Nephron progenitor cell (in vitro differentiated cells): ENCODE data around the gene TLCD5.

ENCODE experiments used
- DNase-seq: peaks from one replicate; pipeline ENCODE4 v3.0.0; 2021
- H3K27ac Mint-ChIP-seq: 2 replicates; pipeline ENCODE4 v1.8.0; 2021; ENCODE audit warnings: mild to moderate bottlenecking, moderate library complexity, mixed read lengths
- H3K27me3 Mint-ChIP-seq: 2 replicates; pipeline ENCODE4 v1.8.0; 2021; ENCODE audit warnings: mild to moderate bottlenecking, low read depth, mixed read lengths; ENCODE audit not compliant: poor library complexity
- H3K36me3 Mint-ChIP-seq: 2 replicates; pipeline ENCODE4 v1.8.0; 2021; ENCODE audit warnings: low read depth, mixed read lengths
- H3K4me1 Mint-ChIP-seq: 2 replicates; pipeline ENCODE4 v1.8.0; 2021; ENCODE audit warnings: mixed read lengths
- H3K4me3 Mint-ChIP-seq: 2 replicates; pipeline ENCODE4 v1.8.0; 2021; ENCODE audit warnings: mild to moderate bottlenecking, moderate library complexity, mixed read lengths
- H3K9me3 Mint-ChIP-seq: 2 replicates; pipeline ENCODE4 v1.8.0; 2021; ENCODE audit warnings: mild to moderate bottlenecking, moderate library complexity, mixed read lengths
- TF ChIP-seq, protein P1 (sequence below): fragments of 200-600 bp; sonication (generic); IDR thresholded peaks from 2 replicates; pipeline ENCODE4 v1.5.0; 2021; ENCODE audit warnings: antibody characterized with exemption

The TLCD5 gene

DNA sequence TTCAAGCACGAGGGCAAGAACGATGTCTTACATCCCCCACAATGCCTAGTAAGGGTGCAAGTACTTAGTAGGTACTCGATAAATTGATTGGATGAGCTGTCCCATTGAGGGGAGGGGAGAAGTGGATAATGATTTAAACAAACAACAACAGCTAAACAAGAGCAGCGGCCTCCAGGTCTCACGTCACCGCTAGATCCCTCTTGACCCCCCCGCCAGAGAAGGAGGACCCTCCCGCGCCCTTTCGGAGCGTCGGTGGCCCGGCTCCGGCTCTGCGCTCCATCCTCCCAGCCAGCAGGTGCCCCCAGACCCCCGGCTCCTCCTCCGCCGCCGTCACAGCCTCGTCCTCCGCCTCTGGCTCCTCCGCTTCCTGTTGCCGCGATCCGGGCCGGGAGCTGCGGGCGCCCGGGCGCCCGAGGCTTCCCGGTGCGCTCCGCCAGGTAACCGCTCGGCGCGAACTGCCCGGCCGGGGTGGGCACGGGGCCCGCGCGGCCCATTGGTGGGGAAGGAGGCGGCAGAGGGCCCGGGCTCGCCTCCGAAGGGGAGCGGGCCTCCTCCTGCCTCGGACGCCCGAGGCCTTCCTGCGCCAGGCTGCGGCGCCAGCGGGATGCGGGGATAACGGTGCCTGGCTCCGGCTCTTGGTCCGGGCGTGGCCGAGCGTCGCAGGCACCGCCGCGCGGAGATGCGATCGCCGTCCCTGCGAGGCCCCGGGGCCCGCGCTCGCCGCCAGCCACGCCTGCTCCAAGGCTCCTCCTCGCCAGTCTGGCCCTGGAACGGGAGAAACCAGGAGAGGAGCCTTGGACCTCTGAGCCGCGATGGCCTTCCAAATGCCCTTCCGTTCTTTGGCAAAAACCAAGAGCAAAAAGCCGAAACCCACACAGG is at the start of gene TLCD5:
TLCD5 (plus strand) TSS at position 368 of the 879 bp plus-strand sequence. CDS start 2,143 bp downstream, outside the sequence.
- peak; percentile 84 for DNase-seq
- TF ChIP-seq, protein P1, sequence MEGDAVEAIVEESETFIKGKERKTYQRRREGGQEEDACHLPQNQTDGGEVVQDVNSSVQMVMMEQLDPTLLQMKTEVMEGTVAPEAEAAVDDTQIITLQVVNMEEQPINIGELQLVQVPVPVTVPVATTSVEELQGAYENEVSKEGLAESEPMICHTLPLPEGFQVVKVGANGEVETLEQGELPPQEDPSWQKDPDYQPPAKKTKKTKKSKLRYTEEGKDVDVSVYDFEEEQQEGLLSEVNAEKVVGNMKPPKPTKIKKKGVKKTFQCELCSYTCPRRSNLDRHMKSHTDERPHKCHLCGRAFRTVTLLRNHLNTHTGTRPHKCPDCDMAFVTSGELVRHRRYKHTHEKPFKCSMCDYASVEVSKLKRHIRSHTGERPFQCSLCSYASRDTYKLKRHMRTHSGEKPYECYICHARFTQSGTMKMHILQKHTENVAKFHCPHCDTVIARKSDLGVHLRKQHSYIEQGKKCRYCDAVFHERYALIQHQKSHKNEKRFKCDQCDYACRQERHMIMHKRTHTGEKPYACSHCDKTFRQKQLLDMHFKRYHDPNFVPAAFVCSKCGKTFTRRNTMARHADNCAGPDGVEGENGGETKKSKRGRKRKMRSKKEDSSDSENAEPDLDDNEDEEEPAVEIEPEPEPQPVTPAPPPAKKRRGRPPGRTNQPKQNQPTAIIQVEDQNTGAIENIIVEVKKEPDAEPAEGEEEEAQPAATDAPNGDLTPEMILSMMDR = no peak
- H3K4me3 Mint-ChIP-seq = peak within 1 kb of the TSS; percentile 84
- peaks cover 29% of the 10 kb centered on the region for H3K4me1 Mint-ChIP-seq
- H3K27me3 Mint-ChIP-seq = peaks cover 27% of the 10 kb centered on the region
- H3K27ac Mint-ChIP-seq = peak within 1 kb of the TSS; percentile 17
- H3K9me3 Mint-ChIP-seq = no peaks in the 10 kb centered on the region
- peaks cover 19% of the 10 kb centered on the region for H3K36me3 Mint-ChIP-seq

DNA sequence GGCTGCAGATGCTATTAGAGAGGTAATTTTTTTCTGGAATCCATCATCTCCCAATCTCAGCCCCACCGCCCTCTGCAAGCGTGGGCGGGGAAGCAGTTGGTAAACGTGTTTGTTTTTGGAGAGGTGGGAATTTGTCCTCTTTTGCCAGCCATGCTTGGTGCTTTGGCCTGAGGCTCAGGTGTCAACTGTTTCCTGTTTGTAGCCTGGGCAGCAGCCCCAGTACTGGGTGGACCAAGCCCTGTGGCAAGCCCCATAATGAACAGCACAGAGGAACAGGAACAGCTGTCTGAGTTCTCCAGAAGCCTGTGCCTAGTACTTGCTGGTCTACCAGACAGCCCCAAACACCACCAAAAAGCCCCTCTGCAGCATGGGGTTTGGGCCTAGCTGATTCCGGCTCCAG is 45.6 kb upstream of the TLCD5 start:
- Mint-ChIP-seq H3K9me3 (no peaks in the 10 kb centered on the region), H3K36me3 (no peaks in the 10 kb centered on the region), H3K27me3 (peaks cover 34% of the 10 kb centered on the region), H3K4me1 (peaks cover 38% of the 10 kb centered on the region), H3K27ac (no peak overlapping the region), H3K4me3 (no peak overlapping the region)
- DNase-seq = no peak
- TF ChIP-seq, protein P1 = no peak

DNA sequence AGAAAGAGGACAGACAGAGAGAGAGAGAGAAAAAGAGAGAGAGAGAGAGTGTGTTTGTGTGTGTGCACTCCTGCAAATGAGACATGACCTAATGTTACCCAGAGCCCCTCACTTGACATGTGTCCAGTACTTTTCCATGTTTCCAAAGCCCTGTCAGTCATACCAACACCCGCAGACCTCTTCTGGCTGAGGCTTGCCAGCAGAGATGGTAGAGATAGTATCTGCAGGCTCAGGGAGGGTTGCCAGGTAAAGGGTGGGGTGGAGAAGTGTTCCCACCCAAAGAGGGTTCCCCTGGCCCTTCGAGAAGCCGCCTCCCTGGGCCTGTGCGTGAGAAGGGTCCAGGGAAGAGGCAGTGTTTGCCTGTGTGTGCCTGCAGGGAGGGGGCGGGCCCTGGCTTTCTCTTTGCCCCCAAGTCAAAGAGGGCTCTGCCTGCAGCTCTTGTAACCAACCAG is 44.5 kb upstream of the TLCD5 start:
- DNase-seq = no peak
- TF ChIP-seq, protein P1 = no peak
- Mint-ChIP-seq H3K4me3 (no peak overlapping the region), H3K9me3 (no peaks in the 10 kb centered on the region), H3K36me3 (no peaks in the 10 kb centered on the region), H3K27me3 (peaks cover 23% of the 10 kb centered on the region), H3K27ac (peak overlapping the region; percentile 94), H3K4me1 (peaks cover 34% of the 10 kb centered on the region)

DNA sequence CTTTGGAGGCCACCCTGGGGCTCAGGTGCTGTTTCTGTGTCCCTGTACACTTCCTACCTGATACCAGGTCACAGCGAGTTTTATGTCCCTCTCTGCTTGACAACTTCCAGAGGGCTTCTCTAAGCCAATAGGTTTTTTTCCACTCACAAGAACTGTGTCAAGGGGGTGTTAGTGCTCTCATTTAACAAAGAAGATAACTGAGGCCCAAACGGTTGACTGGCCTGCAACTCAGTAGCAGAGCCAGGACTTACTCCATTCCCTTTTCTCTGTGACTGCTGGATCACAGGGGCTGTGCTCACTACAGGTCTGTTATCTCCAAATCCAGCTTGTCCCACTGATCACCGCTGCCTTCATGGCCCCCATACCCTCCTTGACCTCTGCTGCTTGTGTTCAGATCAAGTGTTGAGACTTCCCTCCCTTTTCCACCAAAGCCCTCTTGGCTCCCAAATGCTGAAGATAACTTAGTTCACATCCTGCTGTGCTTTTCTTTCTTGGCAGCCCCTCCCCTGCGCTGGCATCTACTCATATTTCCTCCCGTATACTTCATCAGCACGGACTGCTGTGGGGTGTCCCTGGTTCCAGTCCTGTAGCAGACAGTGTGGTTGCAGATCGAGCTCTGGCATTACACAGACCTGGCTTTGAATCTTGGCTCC is 43.8 kb upstream of the TLCD5 start:
- Mint-ChIP-seq H3K27me3 (peaks cover 17% of the 10 kb centered on the region), H3K4me1 (peaks cover 34% of the 10 kb centered on the region), H3K9me3 (no peaks in the 10 kb centered on the region), H3K4me3 (no peak overlapping the region), H3K27ac (peak overlapping the region; percentile 50), H3K36me3 (no peaks in the 10 kb centered on the region)
- TF ChIP-seq, protein P1 = no peak
- DNase-seq = no peak

DNA sequence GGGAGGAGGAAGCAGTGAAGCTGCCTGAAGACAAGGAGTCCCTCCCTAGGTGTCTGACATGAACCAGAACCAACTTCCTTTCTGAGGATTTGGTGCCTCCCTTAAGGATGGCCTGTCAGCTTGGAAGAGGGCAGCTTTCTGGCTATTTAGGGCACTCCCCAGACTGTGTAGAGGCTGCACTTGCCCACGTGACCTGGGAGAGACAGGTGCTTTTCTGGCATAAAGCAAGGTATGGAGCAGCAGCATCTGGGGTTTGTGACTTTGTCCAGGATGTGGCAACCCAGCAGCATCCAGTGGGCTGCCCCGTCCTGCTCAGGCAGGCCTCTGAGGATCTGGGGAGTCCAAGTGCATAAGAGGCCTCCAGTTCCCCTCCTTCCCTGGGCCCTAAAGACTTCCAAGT is 42.0 kb upstream of the TLCD5 start:
- Mint-ChIP-seq H3K4me1 (peaks cover 38% of the 10 kb centered on the region), H3K4me3 (no peak overlapping the region), H3K27me3 (peaks cover 16% of the 10 kb centered on the region), H3K36me3 (no peaks in the 10 kb centered on the region), H3K27ac (no peak overlapping the region), H3K9me3 (no peaks in the 10 kb centered on the region)
- DNase-seq = no peak
- TF ChIP-seq, protein P1 = no peak
